Activated T-cell treated with anti-CD3 and anti-CD28 coated beads for 24 hours (primary cell): ENCODE measurements around the gene ACBD4.

Experiments used
- DNase-seq: peaks from one replicate; pipeline ENCODE4 v3.0.0-alpha.2; 2020; ENCODE audit warnings: low read depth

ACBD4 gene

GRCh38 chr17:45136846-45137560, 1.5 kb downstream of the ACBD4 start:
- DNase-seq: no peak

GRCh38 chr17:45137561-45138305, 2.2 kb downstream of the ACBD4 start:
- DNase-seq: no peak

GRCh38 chr17:45138911-45139532, 3.5 kb downstream of the ACBD4 start:
- no peak for DNase-seq

- no peak for DNase-seq
These were observed 4.0 kb downstream of the ACBD4 start for GRCh38 chr17:45139533-45139920.

DNA sequence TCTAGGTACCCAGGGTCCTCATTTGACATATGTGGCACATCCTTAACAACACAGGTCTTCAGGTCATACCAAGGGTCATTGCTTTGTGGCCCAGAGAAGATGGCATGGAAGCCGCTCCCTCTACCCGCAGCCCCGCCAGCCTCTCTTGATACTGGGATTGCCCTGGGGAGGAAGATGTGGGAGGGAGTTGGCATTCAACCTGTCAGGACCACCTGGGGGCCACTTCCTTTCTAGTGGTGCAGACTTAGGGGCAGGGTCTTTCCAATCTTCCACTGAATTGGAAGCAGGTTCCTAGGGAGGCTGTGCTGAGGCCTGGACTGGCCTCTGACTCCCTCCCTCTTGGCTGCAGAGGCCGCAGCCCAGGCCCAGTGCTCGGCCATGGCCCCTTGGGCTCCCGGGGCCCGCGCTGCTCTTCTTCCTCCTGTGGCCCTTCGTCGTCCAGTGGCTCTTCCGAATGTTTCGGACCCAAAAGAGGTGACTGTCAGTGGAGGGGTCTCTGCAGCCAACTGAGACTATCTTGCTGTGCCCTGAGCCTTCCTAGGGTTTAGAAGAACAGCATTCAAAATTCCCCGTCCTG, 7.7 kb downstream of the ACBD4 start:
- DNase-seq: no peak

- DNase-seq: no peak
These were observed 8.3 kb downstream of the ACBD4 start for GRCh38 chr17:45143767-45144198.

GRCh38 chr17:45144199-45145034, 8.9 kb downstream of the ACBD4 start:
- DNase-seq: no peak

DNA sequence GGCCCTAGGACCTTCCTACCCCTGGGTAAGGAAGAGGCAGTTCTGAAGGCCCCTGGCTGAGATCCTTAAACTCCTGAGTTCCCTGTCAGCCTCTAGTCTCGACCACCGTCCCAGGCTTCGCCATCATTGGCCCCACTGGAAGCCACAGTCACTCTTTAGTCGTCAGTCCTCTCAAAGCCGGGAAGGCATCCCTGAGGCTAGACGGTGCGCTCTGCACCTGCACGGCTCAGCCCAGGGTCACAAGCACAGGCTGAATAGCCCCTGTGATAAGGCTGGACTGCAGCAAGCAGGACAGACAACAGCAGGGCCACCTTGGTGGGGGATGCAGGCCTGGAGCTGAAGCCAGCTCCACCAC, 9.5 kb downstream of the ACBD4 start:
- no peak for DNase-seq

- DNase-seq: no peak
These were observed 10.7 kb downstream of the ACBD4 start for GRCh38 chr17:45146166-45146565.

- DNase-seq: no peak
These were observed 11.1 kb downstream of the ACBD4 start for GRCh38 chr17:45146592-45146889.

DNA sequence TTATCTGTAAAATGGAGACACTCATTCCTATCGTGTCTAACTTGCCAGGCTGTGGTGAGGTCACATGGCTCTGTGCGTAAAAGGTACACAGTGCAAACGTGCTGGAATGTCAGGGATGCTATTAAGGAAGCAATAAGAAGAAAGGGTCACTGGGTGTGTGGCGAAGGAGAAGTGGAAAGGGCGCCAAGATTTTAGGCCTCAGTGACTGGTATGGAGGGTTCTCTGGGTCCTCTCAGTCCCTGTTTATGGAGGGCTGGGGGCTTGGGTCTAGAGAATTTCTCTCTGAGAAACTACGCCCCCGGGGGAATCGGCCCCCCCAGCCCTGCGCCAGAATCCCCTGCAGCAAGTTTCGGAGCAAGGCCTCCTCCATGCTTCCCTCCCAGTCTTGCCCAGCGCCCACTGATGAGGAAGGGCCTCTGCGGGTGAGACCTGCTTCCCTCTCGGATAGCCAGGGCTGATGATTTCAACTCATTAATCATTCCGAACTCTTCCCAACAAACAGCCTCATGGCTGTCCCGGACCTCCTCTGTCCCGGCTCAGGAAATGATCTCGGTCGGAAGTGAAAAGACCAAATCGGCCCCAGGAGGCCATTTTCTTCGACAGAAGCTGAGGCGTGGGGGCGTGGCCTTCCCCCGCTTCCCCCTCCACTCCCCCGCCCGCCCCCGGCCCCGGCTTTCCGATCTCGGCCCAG, 11.5 kb downstream of the ACBD4 start:
- no peak for DNase-seq

DNA sequence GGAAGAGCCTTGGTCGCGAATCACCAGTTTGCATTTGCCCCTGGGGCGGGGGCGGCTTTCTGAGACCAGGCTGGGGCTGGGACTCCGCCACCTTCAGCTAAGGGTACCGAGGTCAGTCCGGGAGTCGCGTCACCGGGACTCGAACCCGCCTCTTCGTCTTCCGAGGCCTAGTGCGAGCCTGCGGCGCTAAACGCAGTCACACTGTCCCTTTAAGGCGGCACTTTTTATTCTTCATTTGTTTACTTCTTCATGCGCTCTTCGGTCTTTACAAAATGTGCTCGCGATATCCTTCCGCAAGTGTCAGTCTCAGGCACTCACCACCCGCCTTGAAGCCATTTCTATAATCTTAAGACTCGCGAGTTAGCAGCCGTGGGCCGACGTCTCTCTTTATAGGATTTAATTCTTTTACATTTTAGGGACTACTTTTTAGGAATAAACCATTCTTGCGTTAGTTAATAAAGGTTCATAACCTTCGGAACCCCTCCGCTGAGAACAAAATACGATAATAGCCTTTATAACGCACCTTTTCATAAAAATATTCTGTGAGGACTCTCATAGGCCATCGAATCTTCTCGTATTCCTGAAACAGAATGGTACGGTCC, 12.2 kb downstream of the ACBD4 start:
- peak; percentile 70 for DNase-seq

DNA sequence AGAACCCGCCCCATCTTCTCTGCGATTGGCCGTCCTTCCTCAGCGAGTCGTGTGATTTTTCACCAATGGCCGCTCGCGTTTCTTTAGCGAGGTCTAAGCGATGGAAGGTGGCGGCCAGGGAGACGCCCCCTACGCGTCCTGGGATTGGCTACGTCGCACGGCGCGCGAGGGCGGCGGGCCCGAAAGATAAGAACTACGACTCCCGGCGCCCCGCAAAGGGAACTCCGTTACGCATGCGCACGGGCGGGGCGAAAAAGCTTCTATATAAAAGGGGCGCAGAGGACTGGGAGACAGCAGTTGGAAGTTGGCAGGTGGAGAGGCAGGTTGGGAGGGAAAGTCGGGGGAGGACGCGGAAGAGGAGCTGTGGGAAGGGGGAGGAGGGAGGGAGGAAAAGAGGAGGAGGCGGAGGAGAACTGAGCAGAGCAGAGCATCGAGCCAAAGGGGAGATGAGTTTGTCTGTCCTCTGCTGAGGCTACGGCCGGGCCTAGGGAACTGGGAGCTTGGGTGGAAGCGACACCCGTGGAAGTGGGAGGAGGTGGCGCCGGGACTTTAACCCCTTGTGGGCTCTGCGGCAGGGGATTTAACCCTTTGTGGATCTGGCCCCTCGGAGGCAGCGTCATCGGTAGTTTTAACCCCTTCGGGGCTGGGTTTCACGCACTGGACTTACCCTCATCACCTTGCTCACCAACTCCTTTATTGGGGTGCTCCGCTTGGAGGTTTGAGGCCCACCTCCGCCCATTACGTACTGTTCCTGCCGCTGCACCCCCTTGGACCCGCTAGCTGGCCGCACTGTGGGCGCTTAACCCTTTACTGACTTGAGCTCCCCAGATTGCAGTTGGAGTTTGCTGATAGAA, 12.9 kb downstream of the ACBD4 start, which contains the start of gene HEXIM1:
HEXIM1 (plus strand) TSS at position 293 of the 854 bp plus-strand sequence. CDS start 716 bp downstream, outside the sequence.
- DNase-seq: peak; percentile 99

- DNase-seq: peak; percentile 65
These were observed 13.7 kb downstream of the ACBD4 start for GRCh38 chr17:45149037-45149668.

DNA sequence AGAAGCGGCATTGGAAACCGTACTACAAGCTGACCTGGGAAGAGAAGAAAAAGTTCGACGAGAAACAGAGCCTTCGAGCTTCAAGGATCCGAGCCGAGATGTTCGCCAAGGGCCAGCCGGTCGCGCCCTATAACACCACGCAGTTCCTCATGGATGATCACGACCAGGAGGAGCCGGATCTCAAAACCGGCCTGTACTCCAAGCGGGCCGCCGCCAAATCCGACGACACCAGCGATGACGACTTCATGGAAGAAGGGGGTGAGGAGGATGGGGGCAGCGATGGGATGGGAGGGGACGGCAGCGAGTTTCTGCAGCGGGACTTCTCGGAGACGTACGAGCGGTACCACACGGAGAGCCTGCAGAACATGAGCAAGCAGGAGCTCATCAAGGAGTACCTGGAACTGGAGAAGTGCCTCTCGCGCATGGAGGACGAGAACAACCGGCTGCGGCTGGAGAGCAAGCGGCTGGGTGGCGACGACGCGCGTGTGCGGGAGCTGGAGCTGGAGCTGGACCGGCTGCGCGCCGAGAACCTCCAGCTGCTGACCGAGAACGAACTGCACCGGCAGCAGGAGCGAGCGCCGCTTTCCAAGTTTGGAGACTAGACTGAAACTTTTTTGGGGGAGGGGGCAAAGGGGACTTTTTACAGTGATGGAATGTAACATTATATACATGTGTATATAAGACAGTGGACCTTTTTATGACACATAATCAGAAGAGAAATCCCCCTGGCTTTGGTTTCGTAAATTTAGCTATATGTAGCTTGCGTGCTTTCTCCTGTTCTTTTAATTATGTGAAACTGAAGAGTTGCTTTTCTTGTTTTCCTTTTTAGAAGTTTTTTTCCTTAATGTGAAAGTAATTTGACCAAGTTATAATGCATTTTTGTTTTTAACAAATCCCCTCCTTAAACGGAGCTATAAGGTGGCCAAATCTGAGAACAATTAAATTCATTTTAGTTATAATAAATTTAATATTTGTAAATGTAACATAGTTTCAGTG, 14.5 kb downstream of the ACBD4 start:
- peak; percentile 36 for DNase-seq

DNA sequence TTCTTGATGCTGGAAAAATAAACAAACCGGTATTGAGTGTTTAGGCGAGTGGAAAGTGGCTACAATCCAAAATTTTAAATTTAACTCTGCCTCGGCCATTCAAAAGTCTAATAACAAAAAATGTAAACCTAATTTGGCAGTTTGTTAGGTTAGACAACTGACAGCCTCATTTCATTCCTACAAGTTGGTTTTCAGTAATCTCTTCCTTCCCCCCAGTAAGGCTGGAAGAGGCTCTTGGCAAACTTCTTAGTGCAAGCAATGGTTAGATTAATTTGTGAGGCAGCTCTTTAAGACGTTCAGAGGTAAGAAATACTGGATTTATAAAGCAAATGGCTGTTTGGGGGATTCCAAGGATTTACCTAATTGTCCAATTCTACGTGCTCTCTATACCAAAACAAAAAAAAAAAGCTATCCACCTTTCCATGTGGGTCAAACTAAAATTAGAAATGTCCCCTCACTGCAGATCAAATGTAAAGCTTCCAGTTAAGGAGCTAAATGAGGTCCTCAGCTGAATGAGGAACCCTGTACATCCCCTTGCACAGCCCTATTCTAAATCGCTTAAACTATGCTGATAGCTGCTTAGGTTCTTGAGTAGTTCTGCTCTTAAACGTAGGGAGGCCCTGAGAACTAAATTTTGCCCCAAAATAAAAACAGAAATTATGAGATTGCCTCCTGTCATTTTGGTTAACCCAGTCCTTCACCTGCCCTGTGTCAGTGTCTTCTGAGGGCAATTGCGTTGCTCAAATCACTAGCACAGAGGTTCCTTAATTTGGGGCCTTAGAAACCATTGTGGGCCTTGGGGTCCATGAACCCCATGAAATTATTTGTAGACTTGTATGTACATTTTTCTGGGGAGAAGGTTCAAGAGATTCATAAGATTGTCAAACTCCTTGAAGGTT, 15.7 kb downstream of the ACBD4 start:
- no peak for DNase-seq

DNA sequence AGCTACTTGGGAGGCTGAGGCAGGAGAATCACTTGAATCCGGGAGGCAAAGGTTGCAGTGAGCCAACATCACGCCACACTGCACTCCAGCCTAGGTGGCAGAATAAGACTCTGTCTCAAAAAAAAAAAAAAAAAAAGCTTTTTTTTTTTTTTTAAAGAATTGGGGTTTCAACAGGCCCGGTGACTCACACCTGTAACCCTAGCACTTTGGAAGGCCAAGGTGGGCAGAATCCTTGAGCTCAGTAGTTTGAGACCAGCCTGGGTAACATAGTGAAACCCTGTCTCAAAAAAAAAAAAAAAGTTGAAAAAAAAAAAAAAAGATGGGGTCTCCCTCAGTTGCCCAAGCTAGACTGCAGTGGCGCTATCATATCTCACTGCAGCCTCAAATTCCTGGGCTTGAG, 19.5 kb downstream of the ACBD4 start:
- DNase-seq: no peak
